CD14-positive monocyte (primary cell): ENCODE results near the gene ATOSA. TPM values are rescaled to one million over a fixed set of nuclear protein-coding genes. Genes with fewer than 3 reads are reported as not detected.

Source experiments
- DNase-seq, 3 donors: peaks; one replicate each; pipeline ENCODE4 v3.0.0-alpha.2; 2011 to 2022
- H2AFZ ChIP-seq: 2 replicates; pipeline ENCODE4 v1.6.0; 2012; ENCODE audit warnings: mild to moderate bottlenecking, low read depth, low read length, inconsistent platforms; ENCODE audit not compliant: insufficient read depth, poor library complexity, severe bottlenecking
- H3K27ac ChIP-seq, 2 donors: 1 replicate in 1 of 2; 2 replicates in 1 of 2; pipeline ENCODE4 v1.5.1; 2012 to 2013; ENCODE audit warnings: low read length in 2 of 2, control low read depth in 1 of 2, inconsistent platforms in 1 of 2, low read depth in 1 of 2, mild to moderate bottlenecking in 1 of 2
- H3K27me3 ChIP-seq, 2 donors: one replicate each; pipeline versions ENCODE4 v1.6.0 to v1.6.1; 2011 to 2013; ENCODE audit warnings: low read length in 2 of 2; ENCODE audit not compliant: control insufficient read depth in 2 of 2, insufficient read depth in 2 of 2
- H3K36me3 ChIP-seq, 2 donors: replicated peaks in 1 of 2; 1 replicate in 1 of 2; 2 replicates in 1 of 2; pipeline versions ENCODE4 v1.5.1 to v1.6.1; 2012 to 2013; ENCODE audit warnings: low read length in 2 of 2, control low read depth in 1 of 2, inconsistent platforms in 1 of 2, mild to moderate bottlenecking in 1 of 2; ENCODE audit not compliant: insufficient read depth in 2 of 2, control insufficient read depth in 1 of 2
- H3K4me1 ChIP-seq, 2 donors: 1 replicate in 1 of 2; 2 replicates in 1 of 2; pipeline versions ENCODE4 v1.5.1 to v1.6.1; 2012 to 2013; ENCODE audit warnings: low read length in 2 of 2, control low read depth in 1 of 2, inconsistent platforms in 1 of 2, mild to moderate bottlenecking in 1 of 2, moderate library complexity in 1 of 2; ENCODE audit not compliant: insufficient read depth in 2 of 2, control insufficient read depth in 1 of 2
- H3K4me2 ChIP-seq: replicated peaks from 2 replicates; pipeline ENCODE3; 2012; ENCODE audit warnings: low read length, moderate library complexity, mild to moderate bottlenecking; ENCODE audit not compliant: poor library complexity, severe bottlenecking; ENCODE audit errors: extremely low read depth
- H3K4me3 ChIP-seq, 3 experiments: fragments of 200-600 bp in 1 of 3; sonication (generic) in 1 of 3; replicated peaks in 1 of 3; 1 replicate in 2 of 3; 2 replicates in 1 of 3; pipeline ENCODE4 v1.5.1; 2011 to 2013; ENCODE audit warnings: low read length in 3 of 3, mild to moderate bottlenecking in 3 of 3, control low read depth in 2 of 3, low read depth in 2 of 3, inconsistent platforms in 1 of 3, moderate library complexity in 1 of 3
- H3K79me2 ChIP-seq: 2 replicates; pipeline ENCODE4 v1.6.0; 2012; ENCODE audit warnings: mild to moderate bottlenecking, control low read depth, inconsistent platforms, low read length, moderate library complexity; ENCODE audit not compliant: insufficient read depth
- H3K9ac ChIP-seq: 2 replicates; pipeline ENCODE4 v1.6.0; 2017; ENCODE audit warnings: low read length, mild to moderate bottlenecking; ENCODE audit not compliant: insufficient read depth, poor library complexity, severe bottlenecking
- H3K9me3 ChIP-seq, 2 donors: replicated peaks in 1 of 2; 1 replicate in 1 of 2; 2 replicates in 1 of 2; pipeline versions ENCODE4 v1.5.1 to v1.6.1; 2012 to 2013; ENCODE audit warnings: low read length in 2 of 2, control low read depth in 1 of 2; ENCODE audit not compliant: control insufficient read depth in 1 of 2, insufficient read depth in 1 of 2
- H4K20me1 ChIP-seq: 2 replicates; pipeline ENCODE4 v1.6.0; 2012; ENCODE audit warnings: mild to moderate bottlenecking, low read length, control low read depth, moderate library complexity; ENCODE audit not compliant: insufficient read depth
- H3K27ac Mint-ChIP-seq, 7 donors: one replicate each; pipeline ENCODE4 v1.8.0; 2020; ENCODE audit warnings: mild to moderate bottlenecking in 7 of 7, mixed read lengths in 7 of 7, moderate library complexity in 6 of 7, inconsistent platforms in 2 of 7
- H3K27me3 Mint-ChIP-seq, 3 donors: one replicate each; pipeline ENCODE4 v1.8.0; 2021 to 2022; ENCODE audit warnings: low read depth in 3 of 3, mild to moderate bottlenecking in 3 of 3, mixed read lengths in 3 of 3, moderate library complexity in 3 of 3, inconsistent platforms in 1 of 3
- H3K36me3 Mint-ChIP-seq, 2 donors: one replicate each; pipeline ENCODE4 v1.8.0; 2020; ENCODE audit warnings: mixed read lengths in 2 of 2, inconsistent platforms in 1 of 2, mild to moderate bottlenecking in 1 of 2
- H3K4me1 Mint-ChIP-seq: one replicate; pipeline ENCODE4 v1.8.0; 2020; ENCODE audit warnings: mild to moderate bottlenecking, mixed read lengths
- H3K4me3 Mint-ChIP-seq, 2 donors: one replicate each; pipeline ENCODE4 v1.8.0; 2020; ENCODE audit warnings: mild to moderate bottlenecking in 2 of 2, mixed read lengths in 2 of 2, moderate library complexity in 1 of 2
- H3K9me3 Mint-ChIP-seq, 7 donors: one replicate each; pipeline ENCODE4 v1.8.0; 2020 to 2022; ENCODE audit warnings: mixed read lengths in 7 of 7, mild to moderate bottlenecking in 6 of 7, moderate library complexity in 6 of 7, inconsistent platforms in 2 of 7
- WGBS: methylation state at CpG from one replicate; pipeline ENCODE4 v1.1.5; 2013; ENCODE audit warnings: missing lambda C conversion rate; ENCODE audit not compliant: insufficient coverage; 5-methylcytosine and 5-hydroxymethylcytosine counted together
- intact Hi-C, 2 donors: fragments of 100-400 bp; cut with micrococcal nuclease; formaldehyde crosslinking; loops; one replicate each; pipeline versions ENCODE4 v1.15.0 to v1.15.1; 2023
- polyA plus RNA-seq, 3 donors: library from polyadenylated mRNA; depleted of rRNA in 1 of 3; unstranded in 2 of 3; stranded (reverse) in 1 of 3; fragments of 300-500 nt in 2 of 3; fragments of >200 nt in 1 of 3; fragmentation: Illumina TruSeq in 2 of 3; gene quantifications; 1 replicate in 2 of 3; 2 replicates in 1 of 3; pipeline ENCODE4 v1.2.3, GENCODE V29; 2012 to 2021
- TF ChIP-seq, protein P1 (sequence below): fragments of 200-600 bp; IDR thresholded peaks from one replicate; pipeline ENCODE4 v1.8.0; 2022; ENCODE audit warnings: antibody characterized with exemption, mild to moderate bottlenecking

ATOSA gene
- polyA plus RNA-seq, 3 donors, result 2.1 to 15.9 (median 3.5) TPM

DNA sequence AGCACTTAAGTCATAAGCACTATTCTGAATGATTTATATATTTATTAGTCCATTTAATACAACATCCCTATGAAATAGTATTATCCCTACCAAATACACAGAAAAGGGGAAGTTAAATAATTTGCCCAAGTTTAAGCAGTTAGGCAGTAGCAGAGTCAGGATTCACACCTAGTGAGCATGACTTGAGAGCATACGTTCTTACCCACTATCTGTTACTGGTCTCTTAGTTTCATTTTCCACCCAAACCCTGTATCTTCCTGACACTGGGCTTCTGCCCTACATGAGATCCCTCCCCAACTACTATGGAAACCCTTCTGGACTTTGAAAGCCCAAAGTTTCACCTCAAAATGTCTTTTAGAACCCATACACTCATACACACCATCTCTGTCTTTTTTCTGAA lies 4.4 kb upstream of the ATOSA start:
- peaks cover 8 to 10% of the 10 kb centered on the region in 2 donors for H3K4me1 ChIP-seq
- no peak overlapping the region for H3K4me3 ChIP-seq
- peaks cover 0 to 15% (median 5%) of the 10 kb centered on the region in 3 donors for H3K27me3 Mint-ChIP-seq
- intact Hi-C loops, result no loop called here
- no peak overlapping the region for H3K9ac ChIP-seq
- peaks cover 14% of the 10 kb centered on the region for H3K4me1 Mint-ChIP-seq
- H3K27ac Mint-ChIP-seq, result peak overlapping the region in 3 of 7 donors; percentile 0 to 32 (median 9)
- WGBS, result 0% methylated on average over 1 of the region's 1 CpG
- no peaks in the 10 kb centered on the region for H4K20me1 ChIP-seq
- no peaks in the 10 kb centered on the region for H3K9me3 Mint-ChIP-seq
- peak; percentile 5 to 44 (median 16) for DNase-seq
- H3K27ac ChIP-seq, result no peak overlapping the region
- H3K4me3 Mint-ChIP-seq, result no peak overlapping the region
- H3K36me3 Mint-ChIP-seq, result no peaks in the 10 kb centered on the region
- TF ChIP-seq, protein P1, sequence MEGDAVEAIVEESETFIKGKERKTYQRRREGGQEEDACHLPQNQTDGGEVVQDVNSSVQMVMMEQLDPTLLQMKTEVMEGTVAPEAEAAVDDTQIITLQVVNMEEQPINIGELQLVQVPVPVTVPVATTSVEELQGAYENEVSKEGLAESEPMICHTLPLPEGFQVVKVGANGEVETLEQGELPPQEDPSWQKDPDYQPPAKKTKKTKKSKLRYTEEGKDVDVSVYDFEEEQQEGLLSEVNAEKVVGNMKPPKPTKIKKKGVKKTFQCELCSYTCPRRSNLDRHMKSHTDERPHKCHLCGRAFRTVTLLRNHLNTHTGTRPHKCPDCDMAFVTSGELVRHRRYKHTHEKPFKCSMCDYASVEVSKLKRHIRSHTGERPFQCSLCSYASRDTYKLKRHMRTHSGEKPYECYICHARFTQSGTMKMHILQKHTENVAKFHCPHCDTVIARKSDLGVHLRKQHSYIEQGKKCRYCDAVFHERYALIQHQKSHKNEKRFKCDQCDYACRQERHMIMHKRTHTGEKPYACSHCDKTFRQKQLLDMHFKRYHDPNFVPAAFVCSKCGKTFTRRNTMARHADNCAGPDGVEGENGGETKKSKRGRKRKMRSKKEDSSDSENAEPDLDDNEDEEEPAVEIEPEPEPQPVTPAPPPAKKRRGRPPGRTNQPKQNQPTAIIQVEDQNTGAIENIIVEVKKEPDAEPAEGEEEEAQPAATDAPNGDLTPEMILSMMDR, result no peak
- no peaks in the 10 kb centered on the region for H3K36me3 ChIP-seq
- peaks cover under 1% of the 10 kb centered on the region for H3K79me2 ChIP-seq
- H3K4me2 ChIP-seq, result no peak overlapping the region
- H3K9me3 ChIP-seq, result no peaks in the 10 kb centered on the region
- H2AFZ ChIP-seq, result no peak overlapping the region
- H3K27me3 ChIP-seq, result peaks cover 4 to 16% of the 10 kb centered on the region in 2 donors

DNA sequence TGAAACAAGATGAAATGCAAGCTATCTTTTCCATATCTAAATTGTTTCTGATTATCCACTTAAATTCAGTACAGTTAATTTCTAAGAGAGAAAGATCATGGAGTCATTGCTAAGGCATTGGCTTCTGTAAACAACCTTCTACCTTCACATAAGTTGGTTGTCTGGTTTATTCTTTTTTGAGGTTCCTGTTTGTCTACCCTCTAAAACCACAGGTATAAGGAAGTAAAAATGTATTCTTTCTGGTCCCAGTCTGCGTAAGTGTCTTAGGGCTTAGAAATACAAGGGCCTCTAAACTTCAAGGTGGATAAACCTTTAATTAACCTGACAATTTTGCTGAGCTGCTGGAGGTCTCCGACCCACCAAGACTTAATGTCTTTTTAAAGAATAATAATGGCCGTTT lies 3.6 kb upstream of the ATOSA start:
- TF ChIP-seq, protein P1, result no peak
- peaks cover 18% of the 10 kb centered on the region for H3K4me1 Mint-ChIP-seq

More for the DNA sequence above, 3.6 kb upstream of the ATOSA start:
- peaks cover 4 to 16% of the 10 kb centered on the region in 2 donors for H3K27me3 ChIP-seq
- DNase-seq, result peak; percentile 8 to 54 (median 25)
- no CpG with 5 or more reads among the region's 3 CpGs for WGBS
- H3K79me2 ChIP-seq, result peaks cover 7% of the 10 kb centered on the region
- no peak overlapping the region for H3K27ac ChIP-seq
- peaks cover 12 to 18% of the 10 kb centered on the region in 2 donors for H3K4me1 ChIP-seq
- no peak overlapping the region for H3K9ac ChIP-seq
- H3K9me3 Mint-ChIP-seq, result no peaks in the 10 kb centered on the region
- peaks cover 0 to 13% (median 5%) of the 10 kb centered on the region in 3 donors for H3K27me3 Mint-ChIP-seq
- H3K4me2 ChIP-seq, result no peak overlapping the region
- H3K36me3 ChIP-seq, result no peaks in the 10 kb centered on the region
- no peaks in the 10 kb centered on the region for H3K36me3 Mint-ChIP-seq
- H3K4me3 Mint-ChIP-seq, result no peak overlapping the region
- H3K27ac Mint-ChIP-seq, result no peak overlapping the region
- no peak overlapping the region for H2AFZ ChIP-seq
- H3K4me3 ChIP-seq, result no peak overlapping the region
- intact Hi-C loops, result no loop called here
- H4K20me1 ChIP-seq, result no peaks in the 10 kb centered on the region
- H3K9me3 ChIP-seq, result no peaks in the 10 kb centered on the region
